Progenitor cell of endocrine pancreas (in vitro differentiated cells): ENCODE measurements around the gene GGT6. TPM values are rescaled to one million over a fixed set of nuclear protein-coding genes. Genes with fewer than 3 reads are reported as not detected.
"Not testable (repeated sequence)": the region's sequence is repeated elsewhere in the genome, so short reads cannot be mapped to it uniquely, and the experiment has no call there.

Experiments used
- DNase-seq: peaks from one replicate; pipeline ENCODE4 v3.0.0; 2021; ENCODE audit warnings: low spot score; ENCODE audit not compliant: unreplicated experiment
- H3K27ac Mint-ChIP-seq: 2 replicates; pipeline ENCODE4 v1.8.0; 2021; ENCODE audit warnings: mild to moderate bottlenecking, moderate library complexity, mixed read lengths
- H3K27me3 Mint-ChIP-seq: 2 replicates; pipeline ENCODE4 v1.8.0; 2021; ENCODE audit warnings: mixed read lengths
- H3K36me3 Mint-ChIP-seq: 2 replicates; pipeline ENCODE4 v1.8.0; 2022; ENCODE audit warnings: mixed read lengths; ENCODE audit not compliant: insufficient read depth
- H3K4me1 Mint-ChIP-seq: 2 replicates; pipeline ENCODE4 v1.8.0; 2021; ENCODE audit warnings: low read depth, mixed read lengths
- H3K4me3 Mint-ChIP-seq: 2 replicates; pipeline ENCODE4 v1.8.0; 2021; ENCODE audit warnings: low read depth, mild to moderate bottlenecking, moderate library complexity, mixed read lengths
- H3K9me3 Mint-ChIP-seq: 2 replicates; pipeline ENCODE4 v1.8.0; 2021; ENCODE audit warnings: low read depth, mixed read lengths
- CTCF ChIP-seq: fragments of 200-600 bp; sonication (generic); IDR thresholded peaks from one replicate; pipeline ENCODE4 v1.5.0; 2021; ENCODE audit warnings: antibody characterized with exemption, mild to moderate bottlenecking; ENCODE audit not compliant: unreplicated experiment
- total RNA-seq: library from RNA; stranded (reverse); gene quantifications from 2 replicates; pipeline ENCODE4 v1.2.1, GENCODE V29; 2021

The GGT6 gene
- total RNA-seq, 1 donor from 2014 or later = not detected

- Mint-ChIP-seq H3K9me3 (no peaks in the 10 kb centered on the region), H3K27ac (no peak overlapping the region), H3K27me3 (peaks cover 12% of the 10 kb centered on the region), H3K36me3 (no peaks in the 10 kb centered on the region), H3K4me1 (peaks cover 24% of the 10 kb centered on the region), H3K4me3 (no peak overlapping the region)
- TF ChIP-seq CTCF = no peak
- DNase-seq = no peak
Measured at GRCh38 chr17:4591529-4591928, 31.2 kb upstream of the GGT6 start.

DNA sequence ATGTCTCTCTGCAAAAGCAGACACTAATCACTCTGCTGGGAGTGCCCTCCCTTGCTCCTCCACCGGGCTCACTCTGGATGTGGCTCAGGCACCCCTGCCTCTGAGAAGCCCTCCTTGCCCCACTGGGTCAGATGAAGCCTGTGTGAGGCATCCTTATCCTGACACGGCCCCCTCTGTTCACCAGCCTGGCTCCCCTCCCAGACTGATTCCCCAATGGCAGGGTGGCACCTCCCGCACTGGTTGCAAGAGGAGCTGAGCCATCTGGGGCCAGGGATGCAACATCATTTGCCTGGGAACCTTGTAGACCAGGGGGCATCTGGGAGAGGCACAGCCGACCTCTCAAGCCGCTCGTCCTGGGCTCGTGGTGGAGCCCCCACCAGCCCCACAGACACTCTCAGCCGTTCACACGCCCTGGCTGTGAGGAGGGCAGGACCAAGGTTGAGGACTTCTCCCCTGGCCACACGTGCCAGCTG, 30.6 kb upstream of the GGT6 start:
- Mint-ChIP-seq H3K4me3 (no peak overlapping the region), H3K4me1 (peaks cover 28% of the 10 kb centered on the region), H3K36me3 (no peaks in the 10 kb centered on the region), H3K9me3 (no peaks in the 10 kb centered on the region), H3K27me3 (peaks cover 18% of the 10 kb centered on the region), H3K27ac (no peak overlapping the region)
- TF ChIP-seq CTCF = no peak
- DNase-seq = no peak

- peaks cover 32% of the 10 kb centered on the region for H3K4me1 Mint-ChIP-seq
- not testable (repeated sequence) for H3K27ac Mint-ChIP-seq, H3K9me3 Mint-ChIP-seq
Measured at GRCh38 chr17:4590042-4590441, 29.7 kb upstream of the GGT6 start.

GRCh38 chr17:4588898-4589625, 28.7 kb upstream of the GGT6 start:
- H3K27me3 Mint-ChIP-seq = peaks cover 24% of the 10 kb centered on the region
- no peaks in the 10 kb centered on the region for H3K9me3 Mint-ChIP-seq
- no peak overlapping the region for H3K4me3 Mint-ChIP-seq
- no peak overlapping the region for H3K27ac Mint-ChIP-seq
- no peak for DNase-seq
- H3K4me1 Mint-ChIP-seq = peaks cover 28% of the 10 kb centered on the region
- H3K36me3 Mint-ChIP-seq = no peaks in the 10 kb centered on the region
- TF ChIP-seq CTCF = no peak

More at GRCh38 chr17:4590042-4590441, 29.7 kb upstream of the GGT6 start:
- not testable (repeated sequence) for H3K36me3 Mint-ChIP-seq, H3K4me3 Mint-ChIP-seq, DNase-seq
- H3K27me3 Mint-ChIP-seq = peaks cover 23% of the 10 kb centered on the region

- H3K27me3 Mint-ChIP-seq = peaks cover 30% of the 10 kb centered on the region
- no peak overlapping the region for H3K27ac Mint-ChIP-seq
- TF ChIP-seq CTCF = no peak
Measured at GRCh38 chr17:4588391-4588790, 28.0 kb upstream of the GGT6 start.

GRCh38 chr17:4587803-4588202, 27.4 kb upstream of the GGT6 start:
- H3K9me3 Mint-ChIP-seq = no peaks in the 10 kb centered on the region
- no peak overlapping the region for H3K4me3 Mint-ChIP-seq
- no peak for DNase-seq
- no peaks in the 10 kb centered on the region for H3K36me3 Mint-ChIP-seq
- H3K27me3 Mint-ChIP-seq = peaks cover 36% of the 10 kb centered on the region
- no peak overlapping the region for H3K27ac Mint-ChIP-seq
- peaks cover 32% of the 10 kb centered on the region for H3K4me1 Mint-ChIP-seq
- no peak for TF ChIP-seq CTCF

More at GRCh38 chr17:4588391-4588790, 28.0 kb upstream of the GGT6 start:
- Mint-ChIP-seq H3K4me3 (no peak overlapping the region), H3K36me3 (no peaks in the 10 kb centered on the region), H3K9me3 (no peaks in the 10 kb centered on the region), H3K4me1 (peaks cover 29% of the 10 kb centered on the region)
- DNase-seq = no peak
